Tibial nerve (tissue), 4 donors: ENCODE results near the gene NYAP2.

Experiments used
- EP300 ChIP-seq, 2 donors: sonication (generic); formaldehyde crosslinking; IDR thresholded peaks; one replicate each; pipeline ENCODE4 v1.6.1; 2017; ENCODE audit warnings: antibody characterized with exemption in 2 of 2, mild to moderate bottlenecking in 1 of 2
- POLR2A ChIP-seq, 2 donors: fragments of 450-650 bp; IDR thresholded peaks; one replicate each; pipeline ENCODE4 v1.6.1; 2017; ENCODE audit warnings: antibody characterized with exemption in 2 of 2, mild to moderate bottlenecking in 2 of 2, moderate library complexity in 2 of 2
- TF ChIP-seq, protein P1 (sequence below), 5 experiments: fragments of 200-600 bp in 3 of 5; fragments of 450-650 bp in 2 of 5; sonication (generic) in 3 of 5; IDR thresholded peaks; one replicate each; pipeline ENCODE4 v1.5.1; 2016 to 2019; ENCODE audit warnings: antibody characterized with exemption in 5 of 5, mild to moderate bottlenecking in 3 of 5, moderate library complexity in 2 of 5

DNA sequence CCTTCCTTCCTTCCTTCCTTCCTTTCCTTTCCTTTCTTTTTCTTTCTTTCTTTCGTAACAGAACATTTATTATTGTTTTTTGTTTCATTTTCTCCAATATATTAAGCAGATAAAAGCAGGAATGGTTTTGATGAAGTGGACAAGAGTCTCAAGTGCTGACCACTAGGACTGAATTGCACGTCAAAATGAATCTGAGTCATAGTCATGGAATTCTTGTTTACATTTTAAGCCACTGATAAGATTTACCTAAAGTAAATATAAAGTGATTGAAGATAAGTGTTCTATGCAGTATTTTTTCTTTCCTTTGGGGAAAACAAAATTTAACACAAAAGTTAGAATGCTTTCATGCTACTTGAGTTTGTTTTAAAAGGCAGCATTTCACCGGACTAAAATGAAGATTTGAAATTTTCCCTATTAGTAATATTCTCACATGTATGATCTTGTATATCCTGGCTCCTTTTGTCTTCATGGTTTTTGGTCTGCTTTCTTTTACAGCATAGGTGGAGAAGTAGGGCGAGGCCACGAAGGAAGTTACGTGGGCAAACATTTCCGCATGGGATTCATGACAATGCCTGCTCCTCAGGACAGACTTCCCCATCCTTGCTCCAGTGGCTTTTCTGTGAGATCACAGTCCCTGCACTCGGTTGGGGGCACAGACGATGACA is 113.5 kb downstream of the NYAP2 start:
- TF ChIP-seq, protein P1, sequence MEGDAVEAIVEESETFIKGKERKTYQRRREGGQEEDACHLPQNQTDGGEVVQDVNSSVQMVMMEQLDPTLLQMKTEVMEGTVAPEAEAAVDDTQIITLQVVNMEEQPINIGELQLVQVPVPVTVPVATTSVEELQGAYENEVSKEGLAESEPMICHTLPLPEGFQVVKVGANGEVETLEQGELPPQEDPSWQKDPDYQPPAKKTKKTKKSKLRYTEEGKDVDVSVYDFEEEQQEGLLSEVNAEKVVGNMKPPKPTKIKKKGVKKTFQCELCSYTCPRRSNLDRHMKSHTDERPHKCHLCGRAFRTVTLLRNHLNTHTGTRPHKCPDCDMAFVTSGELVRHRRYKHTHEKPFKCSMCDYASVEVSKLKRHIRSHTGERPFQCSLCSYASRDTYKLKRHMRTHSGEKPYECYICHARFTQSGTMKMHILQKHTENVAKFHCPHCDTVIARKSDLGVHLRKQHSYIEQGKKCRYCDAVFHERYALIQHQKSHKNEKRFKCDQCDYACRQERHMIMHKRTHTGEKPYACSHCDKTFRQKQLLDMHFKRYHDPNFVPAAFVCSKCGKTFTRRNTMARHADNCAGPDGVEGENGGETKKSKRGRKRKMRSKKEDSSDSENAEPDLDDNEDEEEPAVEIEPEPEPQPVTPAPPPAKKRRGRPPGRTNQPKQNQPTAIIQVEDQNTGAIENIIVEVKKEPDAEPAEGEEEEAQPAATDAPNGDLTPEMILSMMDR (IDR thresholded peaks at IDR 0.05): no peak
- TF ChIP-seq POLR2A (IDR thresholded peaks at IDR 0.05) (no peak), EP300 (IDR thresholded peaks at IDR 0.05) (no peak)
